SK-N-SH treated with all-trans-retinoic acid at 6 μM for 48 hours (cell line): Measurements from ENCODE around the gene ETS1.

Source experiments
- RARB ChIP-seq: fragments of 250-450 bp; sonication (Bioruptor Pico); IDR thresholded peaks from 2 replicates; pipeline ENCODE4 v1.8.0; 2021; ENCODE audit warnings: mild to moderate bottlenecking, moderate library complexity
- TOX ChIP-seq: fragments of 250-450 bp; sonication (Bioruptor Pico); IDR thresholded peaks from 2 replicates; pipeline ENCODE4 v1.8.0; 2021; ENCODE audit warnings: mild to moderate bottlenecking, moderate library complexity, borderline replicate concordance
- TF ChIP-seq, protein P1 (sequence below): fragments of 250-450 bp; sonication (Bioruptor Pico); IDR thresholded peaks from 2 replicates; pipeline ENCODE4 v1.5.1; 2020; ENCODE audit warnings: low read depth, mild to moderate bottlenecking, moderate library complexity

DNA sequence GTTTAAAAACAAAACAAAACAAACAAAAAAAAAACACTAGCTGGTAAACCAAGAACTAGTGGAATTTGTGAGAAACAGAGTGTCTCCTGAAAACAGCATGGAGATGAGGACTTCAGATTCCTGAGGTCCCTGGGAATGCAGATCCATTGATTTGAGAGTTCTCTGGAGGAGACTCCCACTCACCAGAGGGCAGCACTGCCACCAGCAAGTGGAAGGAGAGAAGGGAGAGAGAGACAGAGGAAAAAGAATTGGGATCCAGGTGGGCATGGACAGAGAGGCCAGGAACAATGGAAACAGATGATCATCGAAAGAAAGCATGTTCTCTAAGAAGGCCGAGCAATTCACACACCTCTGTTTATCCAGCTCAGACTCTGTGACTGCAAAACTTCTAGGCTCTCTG, 31.8 kb downstream of the ETS1 start:
- TF ChIP-seq TOX (no peak), RARB (no peak)
- TF ChIP-seq, protein P1, sequence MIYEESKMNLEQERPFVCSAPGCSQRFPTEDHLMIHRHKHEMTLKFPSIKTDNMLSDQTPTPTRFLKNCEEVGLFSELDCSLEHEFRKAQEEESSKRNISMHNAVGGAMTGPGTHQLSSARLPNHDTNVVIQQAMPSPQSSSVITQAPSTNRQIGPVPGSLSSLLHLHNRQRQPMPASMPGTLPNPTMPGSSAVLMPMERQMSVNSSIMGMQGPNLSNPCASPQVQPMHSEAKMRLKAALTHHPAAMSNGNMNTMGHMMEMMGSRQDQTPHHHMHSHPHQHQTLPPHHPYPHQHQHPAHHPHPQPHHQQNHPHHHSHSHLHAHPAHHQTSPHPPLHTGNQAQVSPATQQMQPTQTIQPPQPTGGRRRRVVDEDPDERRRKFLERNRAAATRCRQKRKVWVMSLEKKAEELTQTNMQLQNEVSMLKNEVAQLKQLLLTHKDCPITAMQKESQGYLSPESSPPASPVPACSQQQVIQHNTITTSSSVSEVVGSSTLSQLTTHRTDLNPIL (CRISPR knock-in tag) = no peak
